ENCODE data around the gene KCNJ11. TPM values are rescaled to one million over a fixed set of nuclear protein-coding genes. Genes with fewer than 3 reads are reported as not detected.
A peak's percentile ranks its signal among the peaks of the same experiment; 100 is the strongest.

KCNJ11 gene
- total and polyA plus RNA-seq, 2 of the 8 experiments (the other 6 are each of a cell fraction or from before 2014, with no cell fraction given): 3.8 to 6.3 TPM

DNA sequence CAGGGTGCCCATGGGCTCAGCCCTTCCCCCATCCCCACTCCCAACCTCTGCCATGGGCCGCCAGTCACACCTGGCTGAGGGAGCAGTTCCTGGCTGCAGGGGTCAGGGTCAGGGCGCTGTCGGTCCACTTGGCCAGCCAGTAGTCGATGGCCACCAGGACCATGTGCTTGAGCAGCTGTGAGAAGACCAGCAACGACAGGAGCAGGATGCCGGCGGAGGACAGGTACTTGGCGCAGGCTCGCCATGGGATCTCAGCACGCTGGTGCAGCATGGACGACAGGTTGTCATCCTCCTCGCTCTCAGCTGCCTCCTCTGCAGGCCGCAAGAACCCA is 18.3 kb upstream of the KCNJ11 start:
- H2BK120ac ChIP-seq (replicated peaks; ENCODE audit: low read depth, low read length): no peak overlapping the region
- H3K27me3 ChIP-seq (replicated peaks in 1 of 4; ENCODE audit: control insufficient read depth in 3 of 4, extremely low read depth in 1 of 4, insufficient read depth in 3 of 4, low read length in 3 of 4): no peaks in the 10 kb centered on the region
- H3K23ac ChIP-seq (ENCODE audit: insufficient read length): no peak overlapping the region
- H3K4me1 ChIP-seq (replicated peaks in 1 of 4; ENCODE audit: control insufficient read depth in 3 of 4, insufficient read depth in 4 of 4, low read length in 3 of 4): no peaks in the 10 kb centered on the region
- 0 out of 2 replicates have a peak overlapping the region, but pooled peaks have one; percentile 23 for H2BK12ac ChIP-seq (ENCODE audit: low read depth, low read length)
- H3K9ac ChIP-seq (replicated peaks in 1 of 4; ENCODE audit: extremely low read depth in 1 of 4, low read depth in 3 of 4, low read length in 3 of 4): no peak overlapping the region; a peak in 1 of 7 replicates
- CTCF ChIA-PET (ENCODE audit: partially characterized antibody): interaction anchor here (0.6 to 38.8 kb wide), 10 partner anchors 12 to 106 kb away, joined by 3 to 1414 read pairs (median 4); partner anchors contain the start of genes ABCC8 and KCNJ11
- H3K23me2 ChIP-seq (ENCODE audit: low read depth, low read length): no peaks in the 10 kb centered on the region
- H2BK5ac ChIP-seq (ENCODE audit: low read depth, low read length): no peak overlapping the region
- WGBS, 2 experiments (ENCODE audit: extremely low coverage in 1 of 2, insufficient coverage in 1 of 2, insufficient read length in 1 of 2, insufficient replicate concordance in 2 of 2, low coverage in 1 of 2, low lambda C conversion rate in 2 of 2, missing lambda C conversion rate in 1 of 2): 93% methylated on average over 13 of the region's 13 CpGs; no CpG with 5 or more reads in 1 of the 2 experiments
- no peak overlapping the region; the same call in 1 of the 2 replicates for H2BK20ac ChIP-seq (ENCODE audit: low read length)
- H4K8ac ChIP-seq (ENCODE audit: extremely low read depth, insufficient read depth, low read length): no peak overlapping the region
- H3K14ac ChIP-seq (ENCODE audit: insufficient read length): no peak overlapping the region
- no peaks in the 10 kb centered on the region for H3K36me3 ChIP-seq (ENCODE audit: control insufficient read depth in 2 of 4, insufficient read depth in 4 of 4, low read length in 3 of 4)
- 0 out of 2 replicates have a peak overlapping the region, but pooled peaks have one; percentile 1 for H3K18ac ChIP-seq (ENCODE audit: extremely low read depth, low read length)
- DNase-seq (ENCODE audit: low read depth in 1 of 2, low spot score in 2 of 2) (no peak), FAIRE-seq (no peak)
- no peak overlapping the region for H3K56ac ChIP-seq (replicated peaks; ENCODE audit: insufficient read length, low read depth, low read length)
- no peak overlapping the region for H2AFZ ChIP-seq (ENCODE audit: low read length)
- H4K20me1 ChIP-seq (replicated peaks in 1 of 2; ENCODE audit: control insufficient read depth in 1 of 2, insufficient read depth in 2 of 2, low read length in 2 of 2): no peaks in the 10 kb centered on the region
- H3K4ac ChIP-seq (replicated peaks; ENCODE audit: insufficient read length, low read depth, low read length): no peak overlapping the region
- POLR2A ChIA-PET (ENCODE audit: partially characterized antibody): interaction anchor here (1.4 kb wide), 1 partner anchor 22 kb away, joined by 3 read pairs; no protein-coding TSS in a partner anchor
- no peak overlapping the region for H3K4me3 ChIP-seq (ENCODE audit: extremely low read depth in 1 of 4, insufficient read depth in 2 of 4, low read depth in 3 of 4, low read length in 4 of 4)
- H4K91ac ChIP-seq (replicated peaks; ENCODE audit: insufficient read length, low read length): no peak overlapping the region
- H3K9me3 ChIP-seq (ENCODE audit: insufficient read depth in 2 of 2, low read depth in 1 of 2, low read length in 1 of 2): no peaks in the 10 kb centered on the region
- H3K79me2 ChIP-seq (ENCODE audit: control insufficient read depth in 1 of 2, insufficient read depth in 2 of 2, low read length in 2 of 2): no peaks in the 10 kb centered on the region
- no peak overlapping the region for H4K5ac ChIP-seq (ENCODE audit: insufficient read length, low read depth, low read length)
- H3K27ac ChIP-seq (ENCODE audit: low read depth, low read length): no peak overlapping the region
- H2AK5ac ChIP-seq (ENCODE audit: low read depth, low read length): no peak overlapping the region
- H2BK15ac ChIP-seq (ENCODE audit: low read length): no peak overlapping the region
- H3K79me1 ChIP-seq (ENCODE audit: low read depth, low read length): no peaks in the 10 kb centered on the region
- H3K4me2 ChIP-seq (ENCODE audit: insufficient read depth in 1 of 2, low read depth in 2 of 2, low read length in 2 of 2): no peak overlapping the region
- TF ChIP-seq TEAD4 (IDR thresholded peaks at IDR 0.05; ENCODE audit: low read depth, low read length): no peak
- TF ChIP-seq JUND (IDR thresholded peaks at IDR 0.05; ENCODE audit: low read length): no peak
- no peak for TF ChIP-seq RBBP5 (IDR thresholded peaks at IDR 0.05; ENCODE audit: borderline replicate concordance, low read depth, low read length)
- no peak for TF ChIP-seq EP300 (IDR thresholded peaks at IDR 0.05; ENCODE audit: borderline replicate concordance in 1 of 2, low read depth in 2 of 2, low read length in 2 of 2)
- no peak for TF ChIP-seq CBX8 (IDR thresholded peaks at IDR 0.05; ENCODE audit: borderline replicate concordance, low read depth, low read length)
- TF ChIP-seq EGR1 (IDR thresholded peaks at IDR 0.05; ENCODE audit: borderline replicate concordance, low read depth, low read length): no peak
- no peak for TF ChIP-seq YY1 (IDR thresholded peaks at IDR 0.05; ENCODE audit: low read depth, low read length)
- TF ChIP-seq, protein P1, sequence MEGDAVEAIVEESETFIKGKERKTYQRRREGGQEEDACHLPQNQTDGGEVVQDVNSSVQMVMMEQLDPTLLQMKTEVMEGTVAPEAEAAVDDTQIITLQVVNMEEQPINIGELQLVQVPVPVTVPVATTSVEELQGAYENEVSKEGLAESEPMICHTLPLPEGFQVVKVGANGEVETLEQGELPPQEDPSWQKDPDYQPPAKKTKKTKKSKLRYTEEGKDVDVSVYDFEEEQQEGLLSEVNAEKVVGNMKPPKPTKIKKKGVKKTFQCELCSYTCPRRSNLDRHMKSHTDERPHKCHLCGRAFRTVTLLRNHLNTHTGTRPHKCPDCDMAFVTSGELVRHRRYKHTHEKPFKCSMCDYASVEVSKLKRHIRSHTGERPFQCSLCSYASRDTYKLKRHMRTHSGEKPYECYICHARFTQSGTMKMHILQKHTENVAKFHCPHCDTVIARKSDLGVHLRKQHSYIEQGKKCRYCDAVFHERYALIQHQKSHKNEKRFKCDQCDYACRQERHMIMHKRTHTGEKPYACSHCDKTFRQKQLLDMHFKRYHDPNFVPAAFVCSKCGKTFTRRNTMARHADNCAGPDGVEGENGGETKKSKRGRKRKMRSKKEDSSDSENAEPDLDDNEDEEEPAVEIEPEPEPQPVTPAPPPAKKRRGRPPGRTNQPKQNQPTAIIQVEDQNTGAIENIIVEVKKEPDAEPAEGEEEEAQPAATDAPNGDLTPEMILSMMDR (IDR thresholded peaks at IDR 0.05; ENCODE audit: control extremely low read depth in 1 of 3, insufficient read depth in 1 of 3, low read depth in 1 of 3, low read length in 3 of 3): no peak
- TF ChIP-seq GABPA (IDR thresholded peaks at IDR 0.05; ENCODE audit: borderline replicate concordance, insufficient read depth, low read length): no peak
- TF ChIP-seq BCL11A (IDR thresholded peaks at IDR 0.05; ENCODE audit: low read depth in 2 of 2, low read length in 2 of 2): no peak
- TF ChIP-seq CHD2 (IDR thresholded peaks at IDR 0.05; ENCODE audit: low read length): no peak
- TF ChIP-seq BACH1 (IDR thresholded peaks at IDR 0.05; ENCODE audit: low read length): no peak
